ENCODE data around the gene CCDC171. TPM values are rescaled to one million over a fixed set of nuclear protein-coding genes. Genes with fewer than 3 reads are reported as not detected.
A peak's percentile ranks its signal among the peaks of the same experiment; 100 is the strongest.

CCDC171 gene
- total and polyA plus RNA-seq, 2 of the 13 experiments (the other 11 are each of a cell fraction or from before 2014, with no cell fraction given), result 0.95 to 2.5 TPM

- TF ChIP-seq ZNF800 (CRISPR knock-in tag; IDR thresholded peaks at IDR 0.05) (peak; percentile 84), TSC22D2 (CRISPR knock-in tag; IDR thresholded peaks at IDR 0.05; ENCODE audit: borderline replicate concordance) (no peak; the same call in 1 of the 2 replicates), GABPA (IDR thresholded peaks at IDR 0.05; ENCODE audit: low read depth, low read length) (no peak), GABPA (CRISPR knock-in tag; IDR thresholded peaks at IDR 0.05; ENCODE audit: low read depth) (peak; percentile 39; the same call in 1 of the 2 replicates), RXRB (CRISPR knock-in tag; IDR thresholded peaks at IDR 0.05; ENCODE audit: borderline replicate concordance) (peak; percentile 25; the same call in 1 of the 2 replicates), BCL3 (CRISPR knock-in tag; IDR thresholded peaks at IDR 0.05) (peak; percentile 72; the same call in 1 of the 2 replicates), NFAT5 (CRISPR knock-in tag; IDR thresholded peaks at IDR 0.05) (peak; percentile 84; the same call in 1 of the 2 replicates), IRX3 (CRISPR knock-in tag; IDR thresholded peaks at IDR 0.05; ENCODE audit: borderline replicate concordance, low read depth) (0 out of 2 replicates have a peak, but pooled peaks have one; percentile 36), GMEB1 (CRISPR knock-in tag; IDR thresholded peaks at IDR 0.05; ENCODE audit: borderline replicate concordance) (peak; percentile 94), ZNF792 (CRISPR knock-in tag; IDR thresholded peaks at IDR 0.05) (peak; percentile 57; the same call in 1 of the 2 replicates), TCF12 (IDR thresholded peaks at IDR 0.05) (no peak), TCF12 (CRISPR knock-in tag; IDR thresholded peaks at IDR 0.05) (0 out of 2 replicates have a peak, but pooled peaks have one; percentile 67), ZNF619 (CRISPR knock-in tag; IDR thresholded peaks at IDR 0.05) (0 out of 2 replicates have a peak, but pooled peaks have one; percentile 79), SIN3A (IDR thresholded peaks at IDR 0.05; ENCODE audit: borderline replicate concordance, low read depth, low read length) (peak; percentile 28; the same call in 1 of the 2 replicates), SOX13 (IDR thresholded peaks at IDR 0.05) (no peak), SOX13 (CRISPR knock-in tag; conservative IDR thresholded peaks at IDR 0.05 in 1 of 2, IDR thresholded peaks at IDR 0.05 in 1 of 2) (peak in 1 of 2 experiments; percentile 17; a peak in 1 of 4 replicates), ZNF563 (CRISPR knock-in tag; IDR thresholded peaks at IDR 0.05) (peak; percentile 83), TOE1 (CRISPR knock-in tag; IDR thresholded peaks at IDR 0.05) (peak; percentile 79; the same call in 1 of the 2 replicates)
Observed at GRCh38 chr9:15552636-15553527, at the start of gene CCDC171 (continued).

All from HepG2 (cell line).